Measurements from ENCODE around the gene FGF21.
"Not testable (repeated sequence)": the region's sequence is repeated elsewhere in the genome, so short reads cannot be mapped to it uniquely, and the experiment has no call there.

Gene FGF21

GRCh38 chr19:48755084-48755641, at the start of gene FGF21:
Gene FGF21 (plus strand): TSS chr19:48755524. CDS start chr19:48756237, 713 bp downstream.
- no peaks in the 10 kb centered on the region for H3K36me3 Mint-ChIP-seq (ENCODE audit: low read depth)
- H3K27me3 Mint-ChIP-seq = peaks cover 34% of the 10 kb centered on the region
- H3K9me3 Mint-ChIP-seq = no peaks in the 10 kb centered on the region
- peaks cover 14% of the 10 kb centered on the region for H3K4me1 Mint-ChIP-seq (ENCODE audit: low read depth)
- H3K27ac Mint-ChIP-seq = no peak within 1 kb of the TSS
- H3K4me3 Mint-ChIP-seq = no peak within 1 kb of the TSS

GRCh38 chr19:48708471-48708870, 46.9 kb upstream of the FGF21 start:
- Mint-ChIP-seq H3K36me3 (ENCODE audit: low read depth) (no peaks in the 10 kb centered on the region), H3K27ac (no peak overlapping the region)

GRCh38 chr19:48711106-48711662, 44.1 kb upstream of the FGF21 start:
- no peak overlapping the region for H3K4me3 Mint-ChIP-seq
- H3K9me3 Mint-ChIP-seq = no peaks in the 10 kb centered on the region

More at GRCh38 chr19:48708471-48708870, 46.9 kb upstream of the FGF21 start:
- H3K4me1 Mint-ChIP-seq (ENCODE audit: low read depth) = peaks cover 6% of the 10 kb centered on the region
- H3K4me3 Mint-ChIP-seq = no peak overlapping the region
- H3K27me3 Mint-ChIP-seq = no peaks in the 10 kb centered on the region
- no peaks in the 10 kb centered on the region for H3K9me3 Mint-ChIP-seq

GRCh38 chr19:48713041-48713863, 42.1 kb upstream of the FGF21 start:
- H3K27ac Mint-ChIP-seq = peak overlapping the region; percentile 52
- no peaks in the 10 kb centered on the region for H3K27me3 Mint-ChIP-seq
- peak overlapping the region; percentile 83 for H3K4me3 Mint-ChIP-seq
- H3K9me3 Mint-ChIP-seq = no peaks in the 10 kb centered on the region
- H3K36me3 Mint-ChIP-seq (ENCODE audit: low read depth) = no peaks in the 10 kb centered on the region
- H3K4me1 Mint-ChIP-seq (ENCODE audit: low read depth) = peaks cover 15% of the 10 kb centered on the region

More at GRCh38 chr19:48711106-48711662, 44.1 kb upstream of the FGF21 start:
- peaks cover 15% of the 10 kb centered on the region for H3K4me1 Mint-ChIP-seq (ENCODE audit: low read depth)
- H3K27me3 Mint-ChIP-seq = no peaks in the 10 kb centered on the region
- H3K36me3 Mint-ChIP-seq (ENCODE audit: low read depth) = no peaks in the 10 kb centered on the region
- H3K27ac Mint-ChIP-seq = no peak overlapping the region

GRCh38 chr19:48713864-48714755, 41.2 kb upstream of the FGF21 start:
- Mint-ChIP-seq H3K9me3 (no peaks in the 10 kb centered on the region), H3K27ac (peak overlapping the region; percentile 89), H3K36me3 (ENCODE audit: low read depth) (no peaks in the 10 kb centered on the region), H3K4me3 (peak overlapping the region; percentile 83), H3K4me1 (ENCODE audit: low read depth) (peaks cover 15% of the 10 kb centered on the region), H3K27me3 (no peaks in the 10 kb centered on the region)

GRCh38 chr19:48714759-48715675, 40.3 kb upstream of the FGF21 start:
- Mint-ChIP-seq H3K4me3 (peak overlapping the region; percentile 83), H3K36me3 (ENCODE audit: low read depth) (no peaks in the 10 kb centered on the region), H3K9me3 (no peaks in the 10 kb centered on the region), H3K27me3 (no peaks in the 10 kb centered on the region), H3K4me1 (ENCODE audit: low read depth) (peaks cover 15% of the 10 kb centered on the region), H3K27ac (peak overlapping the region; percentile 89)

GRCh38 chr19:48715681-48716171, 39.6 kb upstream of the FGF21 start:
- Mint-ChIP-seq H3K4me3 (no peak overlapping the region), H3K27me3 (no peaks in the 10 kb centered on the region), H3K9me3 (no peaks in the 10 kb centered on the region), H3K36me3 (ENCODE audit: low read depth) (no peaks in the 10 kb centered on the region), H3K4me1 (ENCODE audit: low read depth) (peaks cover 19% of the 10 kb centered on the region), H3K27ac (no peak overlapping the region)

GRCh38 chr19:48716562-48717291, 38.6 kb upstream of the FGF21 start:
- Mint-ChIP-seq H3K36me3 (ENCODE audit: low read depth) (no peaks in the 10 kb centered on the region), H3K4me3 (no peak overlapping the region), H3K27ac (no peak overlapping the region), H3K27me3 (no peaks in the 10 kb centered on the region), H3K4me1 (ENCODE audit: low read depth) (peaks cover 26% of the 10 kb centered on the region), H3K9me3 (no peaks in the 10 kb centered on the region)

- not testable (repeated sequence) for H3K36me3 Mint-ChIP-seq (ENCODE audit: low read depth); H3K9me3 Mint-ChIP-seq; H3K27ac Mint-ChIP-seq; H3K27me3 Mint-ChIP-seq; H3K4me3 Mint-ChIP-seq
- H3K4me1 Mint-ChIP-seq (ENCODE audit: low read depth) = peaks cover 24% of the 10 kb centered on the region
Measured at GRCh38 chr19:48718106-48718505, 37.2 kb upstream of the FGF21 start.

GRCh38 chr19:48718711-48719231, 36.6 kb upstream of the FGF21 start:
- Mint-ChIP-seq H3K4me1 (ENCODE audit: low read depth) (peaks cover 18% of the 10 kb centered on the region), H3K9me3 (no peaks in the 10 kb centered on the region), H3K36me3 (ENCODE audit: low read depth) (no peaks in the 10 kb centered on the region), H3K27ac (no peak overlapping the region), H3K4me3 (no peak overlapping the region), H3K27me3 (no peaks in the 10 kb centered on the region)

- peaks cover 17% of the 10 kb centered on the region for H3K4me1 Mint-ChIP-seq (ENCODE audit: low read depth)
- no peaks in the 10 kb centered on the region for H3K9me3 Mint-ChIP-seq
- H3K4me3 Mint-ChIP-seq = peak within 1 kb of the TSS; percentile 94
- H3K36me3 Mint-ChIP-seq (ENCODE audit: low read depth) = no peaks in the 10 kb centered on the region
- peak within 1 kb of the TSS; percentile 98 for H3K27ac Mint-ChIP-seq
- H3K27me3 Mint-ChIP-seq = no peaks in the 10 kb centered on the region
Measured at GRCh38 chr19:48719263-48720171, 35.8 kb upstream of the FGF21 start, which contains the start of gene MAMSTR. Gene MAMSTR (minus strand): TSS chr19:48719725. CDS start chr19:48719031, 694 bp downstream.

- Mint-ChIP-seq H3K4me1 (ENCODE audit: low read depth) (peaks cover 18% of the 10 kb centered on the region), H3K36me3 (ENCODE audit: low read depth) (peaks cover 4% of the 10 kb centered on the region), H3K9me3 (peaks cover 4% of the 10 kb centered on the region), H3K4me3 (peak overlapping the region; percentile 94), H3K27me3 (no peaks in the 10 kb centered on the region), H3K27ac (peak overlapping the region; percentile 98)
Measured at GRCh38 chr19:48720251-48720612, 35.1 kb upstream of the FGF21 start.

All from stimulated activated naive CD8-positive, alpha-beta T cell treated with anti-CD3 and anti-CD28 coated beads, Interleukin-15, Interleukin-2, amounts not matched to agents 100 ng/mL and 50 ng/mL, for 24 hours (primary cell).